Measurements from ENCODE around the gene MROH8. TPM values are rescaled to one million over a fixed set of nuclear protein-coding genes. Genes with fewer than 3 reads are reported as not detected.

The MROH8 gene
- polyA plus RNA-seq, 1 experiment, result 2.5 TPM

- H3K27me3 ChIP-seq (ENCODE audit: control insufficient read depth, insufficient read depth, low read length), result no peaks in the 10 kb centered on the region
- TF ChIP-seq CTCF (IDR thresholded peaks at IDR 0.05; ENCODE audit: low read depth, low read length), result no peak
- ChIA-PET CTCF (interaction anchor here (0.8 to 4.3 kb wide), 7 partner anchors 7 to 345 kb away, joined by 3 to 53 read pairs (median 6); partner anchors contain the start of genes MROH8 and RPN2), POLR2A (interaction anchor here (2.5 kb wide), 1 partner anchor 10 kb away, joined by 13 read pairs; the partner anchor contains the start of genes MROH8 and RPN2)
- H3K4me3 ChIP-seq (ENCODE audit: low read depth, low read length), result no peak overlapping the region
- no peak for DNase-seq (ENCODE audit: low read depth, low spot score)
- H3K9me3 ChIP-seq (ENCODE audit: control insufficient read depth, insufficient read depth, low read length), result no peaks in the 10 kb centered on the region
- H3K27ac ChIP-seq (ENCODE audit: low read depth, low read length), result no peak overlapping the region
These were observed 10.2 kb upstream of the MROH8 start for GRCh38 chr20:37189416-37190016.

GRCh38 chr20:37188787-37189186, 9.4 kb upstream of the MROH8 start:
- CTCF ChIA-PET, result interaction anchor here (1.2 to 1.3 kb wide), 2 partner anchors 10 to 14 kb away, joined by 3 to 4 read pairs; no protein-coding TSS in a partner anchor
- Histone ChIP-seq H3K9me3 (ENCODE audit: control insufficient read depth, insufficient read depth, low read length) (no peaks in the 10 kb centered on the region), H3K27ac (ENCODE audit: low read depth, low read length) (no peak overlapping the region), H3K27me3 (ENCODE audit: control insufficient read depth, insufficient read depth, low read length) (no peaks in the 10 kb centered on the region), H3K4me3 (ENCODE audit: low read depth, low read length) (no peak overlapping the region)
- TF ChIP-seq CTCF (IDR thresholded peaks at IDR 0.05; ENCODE audit: low read depth, low read length), result no peak
- POLR2A ChIA-PET, result interaction anchor here (0.6 to 2.5 kb wide), 2 partner anchors 10 kb away, joined by 3 to 13 read pairs; partner anchors contain the start of genes MROH8 and RPN2
- DNase-seq (ENCODE audit: low read depth, low spot score), result no peak

GRCh38 chr20:37185686-37186085, 6.3 kb upstream of the MROH8 start:
- Histone ChIP-seq H3K27ac (ENCODE audit: low read depth, low read length) (no peak overlapping the region), H3K27me3 (ENCODE audit: control insufficient read depth, insufficient read depth, low read length) (no peaks in the 10 kb centered on the region), H3K4me3 (ENCODE audit: low read depth, low read length) (no peak overlapping the region), H3K9me3 (ENCODE audit: control insufficient read depth, insufficient read depth, low read length) (no peaks in the 10 kb centered on the region)
- no peak for DNase-seq (ENCODE audit: low read depth, low spot score)
- ChIA-PET CTCF (no interaction called here), POLR2A (no interaction called here)
- TF ChIP-seq CTCF (IDR thresholded peaks at IDR 0.05; ENCODE audit: low read depth, low read length), result no peak

- no peak for DNase-seq (ENCODE audit: low read depth, low spot score)
- CTCF ChIA-PET, result interaction anchor here (1.1 to 5.8 kb wide), 3 partner anchors 12 to 171 kb away, joined by 3 to 34 read pairs (median 17); no protein-coding TSS in a partner anchor
- Histone ChIP-seq H3K27me3 (ENCODE audit: control insufficient read depth, insufficient read depth, low read length) (no peaks in the 10 kb centered on the region), H3K4me3 (ENCODE audit: low read depth, low read length) (peak overlapping the region; percentile 88), H3K9me3 (ENCODE audit: control insufficient read depth, insufficient read depth, low read length) (no peaks in the 10 kb centered on the region; the same call in 1 of the 2 replicates), H3K27ac (ENCODE audit: low read depth, low read length) (peak overlapping the region; percentile 98)
- POLR2A ChIA-PET, result interaction anchor here (1.6 to 1.7 kb wide), 2 partner anchors 10 to 13 kb away, joined by 11 to 13 read pairs; no protein-coding TSS in a partner anchor
- TF ChIP-seq CTCF (IDR thresholded peaks at IDR 0.05; ENCODE audit: low read depth, low read length), result no peak
These were observed 556 bp upstream of the MROH8 start for GRCh38 chr20:37179683-37180524.
